ENCODE measurements around the gene FASLG.

DNA sequence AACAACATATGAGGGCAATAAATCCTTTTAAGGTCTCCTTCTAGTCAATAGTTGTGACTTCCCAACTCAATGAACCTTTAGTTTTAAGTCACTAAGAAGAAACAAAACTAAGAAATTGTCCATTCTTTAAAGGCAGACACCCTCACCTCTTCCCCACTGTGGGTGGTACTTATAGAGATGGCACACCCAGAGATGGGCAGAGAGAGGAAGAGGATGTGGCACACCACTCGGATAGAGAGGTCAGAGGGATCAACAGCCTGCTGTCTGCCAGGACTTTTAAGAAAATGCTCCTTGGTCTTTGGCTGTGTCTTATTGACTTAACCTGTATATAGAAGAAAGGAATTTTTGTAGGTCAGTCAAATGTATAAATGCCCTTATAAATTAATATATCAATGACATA, 45.1 kb downstream of the FASLG start:
- TF ChIP-seq, protein P1, sequence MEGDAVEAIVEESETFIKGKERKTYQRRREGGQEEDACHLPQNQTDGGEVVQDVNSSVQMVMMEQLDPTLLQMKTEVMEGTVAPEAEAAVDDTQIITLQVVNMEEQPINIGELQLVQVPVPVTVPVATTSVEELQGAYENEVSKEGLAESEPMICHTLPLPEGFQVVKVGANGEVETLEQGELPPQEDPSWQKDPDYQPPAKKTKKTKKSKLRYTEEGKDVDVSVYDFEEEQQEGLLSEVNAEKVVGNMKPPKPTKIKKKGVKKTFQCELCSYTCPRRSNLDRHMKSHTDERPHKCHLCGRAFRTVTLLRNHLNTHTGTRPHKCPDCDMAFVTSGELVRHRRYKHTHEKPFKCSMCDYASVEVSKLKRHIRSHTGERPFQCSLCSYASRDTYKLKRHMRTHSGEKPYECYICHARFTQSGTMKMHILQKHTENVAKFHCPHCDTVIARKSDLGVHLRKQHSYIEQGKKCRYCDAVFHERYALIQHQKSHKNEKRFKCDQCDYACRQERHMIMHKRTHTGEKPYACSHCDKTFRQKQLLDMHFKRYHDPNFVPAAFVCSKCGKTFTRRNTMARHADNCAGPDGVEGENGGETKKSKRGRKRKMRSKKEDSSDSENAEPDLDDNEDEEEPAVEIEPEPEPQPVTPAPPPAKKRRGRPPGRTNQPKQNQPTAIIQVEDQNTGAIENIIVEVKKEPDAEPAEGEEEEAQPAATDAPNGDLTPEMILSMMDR (conservative IDR thresholded peaks at IDR 0.05): no peak
- TF ChIP-seq ZFX (IDR thresholded peaks at IDR 0.05): no peak
